Measurements from ENCODE around the gene UBAP2L.

The UBAP2L gene

GRCh38 chr1:154256686-154257085, 35.9 kb downstream of the UBAP2L start:
- DNase-seq, result no peak
- H3K4me1 ChIP-seq, result no peaks in the 10 kb centered on the region
- peaks cover 100% of the 10 kb centered on the region for H3K36me3 ChIP-seq
- H3K4me3 ChIP-seq (ENCODE audit: low read depth, low read length), result no peak overlapping the region
- TF ChIP-seq, protein P1, sequence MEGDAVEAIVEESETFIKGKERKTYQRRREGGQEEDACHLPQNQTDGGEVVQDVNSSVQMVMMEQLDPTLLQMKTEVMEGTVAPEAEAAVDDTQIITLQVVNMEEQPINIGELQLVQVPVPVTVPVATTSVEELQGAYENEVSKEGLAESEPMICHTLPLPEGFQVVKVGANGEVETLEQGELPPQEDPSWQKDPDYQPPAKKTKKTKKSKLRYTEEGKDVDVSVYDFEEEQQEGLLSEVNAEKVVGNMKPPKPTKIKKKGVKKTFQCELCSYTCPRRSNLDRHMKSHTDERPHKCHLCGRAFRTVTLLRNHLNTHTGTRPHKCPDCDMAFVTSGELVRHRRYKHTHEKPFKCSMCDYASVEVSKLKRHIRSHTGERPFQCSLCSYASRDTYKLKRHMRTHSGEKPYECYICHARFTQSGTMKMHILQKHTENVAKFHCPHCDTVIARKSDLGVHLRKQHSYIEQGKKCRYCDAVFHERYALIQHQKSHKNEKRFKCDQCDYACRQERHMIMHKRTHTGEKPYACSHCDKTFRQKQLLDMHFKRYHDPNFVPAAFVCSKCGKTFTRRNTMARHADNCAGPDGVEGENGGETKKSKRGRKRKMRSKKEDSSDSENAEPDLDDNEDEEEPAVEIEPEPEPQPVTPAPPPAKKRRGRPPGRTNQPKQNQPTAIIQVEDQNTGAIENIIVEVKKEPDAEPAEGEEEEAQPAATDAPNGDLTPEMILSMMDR (IDR thresholded peaks at IDR 0.05; ENCODE audit: low read depth, low read length), result no peak
- H3K27me3 ChIP-seq, result no peaks in the 10 kb centered on the region
- no peaks in the 10 kb centered on the region for H3K9me3 ChIP-seq

GRCh38 chr1:154258784-154259183, 38.0 kb downstream of the UBAP2L start:
- H3K4me1 ChIP-seq, result no peaks in the 10 kb centered on the region; the same call in 1 of the 2 replicates
- no peaks in the 10 kb centered on the region for H3K9me3 ChIP-seq
- no peak for DNase-seq
- H3K27me3 ChIP-seq, result no peaks in the 10 kb centered on the region
- no peak overlapping the region for H3K4me3 ChIP-seq (ENCODE audit: low read depth, low read length)
- TF ChIP-seq, protein P1 (IDR thresholded peaks at IDR 0.05; ENCODE audit: low read depth, low read length), result no peak
- peaks cover 98% of the 10 kb centered on the region for H3K36me3 ChIP-seq

DNA sequence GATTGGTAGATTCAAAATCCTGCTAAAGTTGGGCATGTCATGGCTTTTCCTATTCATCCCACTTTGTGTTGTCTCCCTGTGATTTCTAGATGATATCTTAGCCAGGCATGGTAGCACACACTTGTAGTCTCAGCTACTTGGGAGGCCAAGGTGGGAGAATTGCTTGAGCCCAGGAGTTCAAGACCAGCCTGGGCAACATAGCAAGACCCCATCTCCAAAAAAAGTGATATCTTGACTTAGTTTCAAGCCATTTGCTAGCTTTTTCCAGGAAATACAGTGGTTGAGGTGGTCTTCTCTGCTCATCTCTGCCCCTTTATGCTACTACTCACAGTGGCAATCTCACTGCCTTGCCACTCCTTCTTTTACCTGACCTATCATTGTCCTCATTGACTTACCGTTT, 39.4 kb downstream of the UBAP2L start:
- H3K4me1 ChIP-seq, result no peaks in the 10 kb centered on the region; the same call in 1 of the 2 replicates
- H3K4me3 ChIP-seq (ENCODE audit: low read depth, low read length), result no peak overlapping the region
- H3K9me3 ChIP-seq, result no peaks in the 10 kb centered on the region
- DNase-seq, result no peak
- no peaks in the 10 kb centered on the region for H3K27me3 ChIP-seq
- H3K36me3 ChIP-seq, result peaks cover 92% of the 10 kb centered on the region
- TF ChIP-seq, protein P1 (IDR thresholded peaks at IDR 0.05; ENCODE audit: low read depth, low read length), result no peak

- H3K4me1 ChIP-seq, result no peaks in the 10 kb centered on the region; the same call in 1 of the 2 replicates
- DNase-seq, result no peak
- no peaks in the 10 kb centered on the region for H3K27me3 ChIP-seq
- H3K4me3 ChIP-seq (ENCODE audit: low read depth, low read length), result no peak overlapping the region
- no peaks in the 10 kb centered on the region for H3K9me3 ChIP-seq
- H3K36me3 ChIP-seq, result peaks cover 79% of the 10 kb centered on the region
- TF ChIP-seq, protein P1 (IDR thresholded peaks at IDR 0.05; ENCODE audit: low read depth, low read length), result no peak
Measured at GRCh38 chr1:154263465-154264332, 42.9 kb downstream of the UBAP2L start.

DNA sequence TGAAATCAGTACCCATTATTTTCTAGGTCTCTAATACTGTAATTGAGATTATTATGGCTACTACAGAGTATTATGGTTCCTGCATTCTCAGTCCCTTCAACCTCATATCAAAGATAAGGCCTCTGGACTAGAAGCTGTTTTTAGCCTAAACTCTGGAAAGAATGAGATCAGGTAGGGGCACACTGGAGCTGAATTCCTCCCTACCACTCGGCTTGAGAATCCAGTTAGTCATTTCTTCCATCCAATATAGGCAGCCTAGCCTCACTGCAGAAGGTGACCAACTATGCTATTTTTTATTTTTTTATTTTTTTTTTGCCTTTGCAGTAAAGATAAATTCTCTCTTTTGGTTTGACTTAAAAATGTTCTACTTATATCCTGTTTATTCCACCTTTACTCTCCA, 43.7 kb downstream of the UBAP2L start:
- Histone ChIP-seq H3K4me3 (ENCODE audit: low read depth, low read length) (no peak overlapping the region), H3K9me3 (no peaks in the 10 kb centered on the region), H3K27me3 (no peaks in the 10 kb centered on the region), H3K4me1 (no peaks in the 10 kb centered on the region; the same call in 1 of the 2 replicates), H3K36me3 (peaks cover 78% of the 10 kb centered on the region)
- TF ChIP-seq, protein P1 (IDR thresholded peaks at IDR 0.05; ENCODE audit: low read depth, low read length), result no peak
- no peak for DNase-seq

DNA sequence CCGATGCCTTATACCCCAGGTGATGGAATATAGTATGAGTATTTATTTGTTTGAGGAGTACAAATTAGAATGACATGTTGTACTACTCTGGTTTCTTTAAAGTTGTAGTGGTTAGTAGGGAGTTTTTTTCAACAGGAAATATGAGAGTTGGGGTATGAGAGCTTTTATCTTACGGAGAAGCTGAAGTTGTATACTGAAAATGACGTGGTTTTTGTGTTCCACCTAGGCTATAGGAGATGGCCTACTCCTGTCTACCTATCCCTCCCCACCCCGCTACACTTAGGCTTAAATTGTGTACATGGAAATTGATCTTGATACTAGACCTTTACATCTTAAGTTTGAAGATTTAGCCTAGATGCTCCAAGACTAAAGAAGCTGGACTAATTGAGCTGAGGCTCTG, 44.8 kb downstream of the UBAP2L start:
- Histone ChIP-seq H3K9me3 (no peaks in the 10 kb centered on the region), H3K4me1 (no peaks in the 10 kb centered on the region; the same call in 1 of the 2 replicates), H3K36me3 (peaks cover 71% of the 10 kb centered on the region), H3K27me3 (no peaks in the 10 kb centered on the region), H3K4me3 (ENCODE audit: low read depth, low read length) (no peak overlapping the region)
- TF ChIP-seq, protein P1 (IDR thresholded peaks at IDR 0.05; ENCODE audit: low read depth, low read length), result no peak
- DNase-seq, result no peak
